HG02981 (cell line): ENCODE results near the gene GSG1L.

Source experiments
- ATAC-seq: cut with Tn5 transposase; IDR thresholded peaks from one replicate; pipeline ENCODE4 v1.9.1; 2021; ENCODE audit warnings: mild to moderate bottlenecking, moderate library complexity; ENCODE audit not compliant: unreplicated experiment

Gene GSG1L

DNA sequence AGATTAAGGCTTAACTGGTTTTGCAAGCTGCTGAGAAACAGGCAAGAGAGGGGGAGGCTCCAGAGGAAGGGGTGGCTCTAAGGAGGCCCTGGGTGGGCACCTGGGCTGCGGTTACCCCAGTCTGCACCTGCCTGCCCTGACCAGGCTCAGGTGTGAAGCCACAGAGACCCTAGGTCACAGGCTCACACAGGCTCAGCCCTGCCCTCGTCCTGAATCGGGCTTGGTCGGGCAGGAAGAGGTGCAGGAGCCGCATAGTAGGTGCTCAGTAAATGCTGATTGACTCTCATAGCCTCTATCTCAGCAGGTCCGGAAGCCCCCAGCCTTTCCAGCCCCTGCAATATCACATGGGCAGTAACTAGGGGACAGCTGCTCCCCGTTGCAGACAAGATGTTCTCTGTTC, 203.4 kb downstream of the GSG1L start:
- no peak for ATAC-seq

DNA sequence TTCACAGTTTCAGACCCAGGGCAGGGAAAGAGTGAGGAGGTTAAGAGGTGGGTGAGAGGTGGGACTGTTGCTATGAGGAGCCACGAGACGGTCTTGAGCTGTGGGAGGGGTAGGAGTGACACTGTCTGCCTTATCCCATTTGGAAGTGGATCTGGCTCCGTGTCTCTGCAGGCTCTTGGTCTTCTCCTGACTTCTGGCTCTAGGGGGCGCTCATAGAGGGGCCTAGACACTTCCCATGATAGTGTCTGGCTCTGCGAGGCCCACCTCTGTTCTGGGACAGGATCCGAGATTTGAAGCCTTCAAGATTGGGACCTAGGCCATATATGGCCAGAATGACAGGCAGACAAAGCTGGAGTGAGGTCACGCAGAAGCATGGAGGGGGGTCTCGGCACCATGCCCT, 204.5 kb downstream of the GSG1L start:
- no peak for ATAC-seq

DNA sequence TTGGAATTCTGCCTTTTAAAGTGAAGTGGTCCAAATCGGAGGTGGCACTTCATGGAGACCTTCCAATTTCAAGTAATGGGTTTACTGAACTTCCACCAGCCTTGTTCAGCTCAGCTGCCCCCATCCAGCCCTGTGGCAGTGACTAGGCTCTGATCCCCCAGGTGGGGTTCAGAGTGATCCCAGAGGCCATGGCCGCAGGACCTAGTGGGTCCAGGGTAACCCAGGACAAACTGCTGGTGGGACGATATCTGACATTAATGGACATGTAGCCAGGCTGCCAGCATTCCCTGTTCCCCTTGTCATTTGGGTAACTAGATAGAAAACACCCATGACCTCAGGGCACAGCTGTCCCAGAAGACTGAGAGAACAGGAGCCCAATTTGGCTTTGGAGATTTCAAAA, 209.9 kb downstream of the GSG1L start:
- ATAC-seq, result no peak

DNA sequence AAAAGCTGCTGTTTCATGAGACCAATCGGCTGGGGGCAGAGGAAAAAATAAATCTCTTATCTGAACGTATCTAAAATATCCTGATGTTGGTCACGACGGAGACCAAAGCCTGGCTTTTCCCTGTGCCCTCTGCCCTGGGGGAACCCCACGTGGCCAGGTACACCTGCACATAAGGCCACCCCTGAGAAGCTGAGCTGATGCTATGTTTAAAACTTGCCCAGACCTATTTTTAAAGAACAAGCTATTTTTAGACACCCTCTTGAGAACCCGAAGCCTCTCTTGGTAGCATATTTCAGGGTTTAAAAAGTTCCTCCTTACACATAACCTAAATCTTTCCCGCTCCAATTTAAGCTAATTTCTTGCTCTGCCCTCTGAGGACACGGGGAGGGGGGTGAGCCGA, 210.4 kb downstream of the GSG1L start:
- no peak for ATAC-seq

DNA sequence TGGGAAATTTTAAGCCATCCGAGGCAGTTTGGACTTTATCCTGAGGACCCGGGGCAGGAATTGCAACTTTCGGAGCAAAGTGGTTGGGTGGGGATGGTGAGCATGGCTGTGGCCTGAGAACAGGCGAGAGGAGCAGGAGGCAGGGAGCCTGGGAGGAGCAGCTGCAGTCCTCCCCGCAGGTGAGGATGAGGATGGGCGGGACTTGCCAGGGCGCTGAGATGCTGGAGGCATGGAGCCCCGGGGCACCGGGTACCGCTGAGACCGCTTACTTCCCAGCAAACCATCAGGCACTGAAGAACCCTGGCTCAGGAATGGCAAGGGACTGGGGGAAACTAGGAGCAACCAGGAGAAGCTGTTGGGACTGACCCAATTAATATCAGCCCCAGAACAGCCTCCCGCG, 210.8 kb downstream of the GSG1L start:
- no peak for ATAC-seq

DNA sequence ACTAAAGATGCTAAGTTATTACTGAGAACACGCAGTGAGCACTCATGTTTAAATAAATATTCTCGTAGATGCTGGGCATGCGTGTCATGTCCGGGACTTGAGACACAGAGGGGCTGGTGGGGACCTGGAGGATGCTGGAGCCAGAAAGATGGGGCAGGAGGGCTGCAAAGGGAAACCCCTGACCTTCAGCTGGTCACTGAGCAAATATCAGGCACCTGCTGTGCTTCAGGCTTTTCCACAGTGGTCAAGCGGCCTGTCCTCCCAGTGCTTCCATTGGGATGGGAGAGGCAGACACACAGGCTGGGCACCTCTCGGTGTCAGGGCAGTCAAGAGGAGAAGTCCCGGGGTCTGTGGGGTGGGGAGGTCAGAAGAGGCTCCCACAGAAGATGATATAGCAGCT, 211.4 kb downstream of the GSG1L start:
- no peak for ATAC-seq

DNA sequence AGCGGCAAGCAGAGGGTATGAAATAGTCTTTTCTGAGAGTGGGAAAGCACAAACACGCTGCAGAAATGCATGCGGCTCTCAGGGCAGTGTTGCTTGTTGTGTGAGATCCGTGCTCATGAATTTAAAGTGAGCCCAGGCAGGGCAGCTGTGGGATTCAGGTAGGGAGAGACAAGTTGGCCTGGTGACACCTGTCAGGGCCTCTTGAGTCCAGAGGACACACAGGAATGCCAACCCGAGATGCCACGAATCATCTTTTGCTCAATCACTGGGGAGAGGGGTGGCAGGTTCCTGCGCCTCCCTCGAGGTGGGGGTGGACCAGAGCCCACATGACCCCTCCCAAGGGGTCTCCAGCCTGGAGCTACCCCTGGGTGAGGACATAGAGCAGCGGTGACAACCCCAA, 211.9 kb downstream of the GSG1L start:
- no peak for ATAC-seq

DNA sequence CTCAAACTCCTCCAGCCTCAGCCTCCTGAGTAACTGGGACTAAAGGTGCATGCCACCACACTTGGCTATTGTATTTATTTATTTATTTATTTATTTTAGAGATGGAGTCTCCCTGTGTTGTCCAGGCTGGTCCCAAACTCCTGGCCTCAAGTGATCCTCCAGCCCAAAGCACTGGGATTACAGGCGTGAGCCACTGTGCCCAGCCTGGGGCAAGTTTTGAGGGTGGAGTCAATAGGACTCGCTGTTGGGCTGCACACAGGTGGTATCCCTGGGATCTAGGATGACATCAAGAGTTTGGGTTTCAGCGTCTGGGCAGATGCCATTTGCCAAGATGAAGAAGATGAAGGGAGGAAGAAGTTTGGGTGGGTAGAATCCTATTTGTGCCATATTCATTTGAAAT, 213.9 kb downstream of the GSG1L start:
- no peak for ATAC-seq

DNA sequence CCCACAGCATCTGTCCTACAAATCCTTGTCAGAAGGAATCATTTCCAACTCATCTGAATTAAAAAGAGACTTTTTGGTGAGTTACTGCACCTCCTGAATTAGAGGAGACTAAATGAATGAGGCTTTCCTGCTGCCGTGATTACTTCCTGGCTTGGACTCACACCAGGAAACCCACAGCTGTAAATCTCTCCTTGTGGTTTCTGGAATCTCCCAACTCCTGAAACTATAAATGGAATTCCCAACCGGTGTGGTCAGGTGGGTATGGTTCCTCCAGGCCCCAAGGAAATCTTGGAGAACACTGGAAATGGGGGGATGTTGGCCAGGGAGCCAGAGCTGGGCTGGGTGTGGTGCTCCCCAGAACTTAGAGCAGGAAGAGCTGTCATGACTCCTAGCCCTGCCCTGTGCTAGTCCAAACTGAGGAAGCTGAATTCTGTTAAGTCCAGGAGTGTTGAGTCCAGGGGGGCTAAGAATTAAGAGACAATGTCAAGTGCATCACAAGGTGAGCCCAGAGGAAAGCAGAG, 216.4 kb downstream of the GSG1L start:
- ATAC-seq, result no peak

DNA sequence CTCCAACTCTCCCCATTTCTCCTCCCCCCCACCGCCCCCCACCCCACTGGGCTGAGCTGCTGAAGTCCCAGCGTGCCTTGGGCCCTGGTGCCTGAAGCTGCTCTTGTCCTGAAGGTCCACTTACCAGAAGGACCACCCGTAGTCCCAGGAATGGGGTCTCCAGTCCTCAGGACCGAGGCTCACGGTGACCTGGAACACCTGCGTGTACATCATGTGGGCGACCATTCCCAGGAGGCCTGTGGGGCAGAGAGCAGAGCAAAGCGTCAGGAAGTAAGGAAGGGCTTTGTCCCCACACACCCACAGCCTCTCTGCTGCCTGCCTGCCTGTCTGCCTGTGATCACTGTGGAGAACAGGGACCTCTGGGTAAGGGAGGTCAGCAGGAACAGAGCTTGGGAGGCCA, 218.7 kb downstream of the GSG1L start:
- no peak for ATAC-seq

DNA sequence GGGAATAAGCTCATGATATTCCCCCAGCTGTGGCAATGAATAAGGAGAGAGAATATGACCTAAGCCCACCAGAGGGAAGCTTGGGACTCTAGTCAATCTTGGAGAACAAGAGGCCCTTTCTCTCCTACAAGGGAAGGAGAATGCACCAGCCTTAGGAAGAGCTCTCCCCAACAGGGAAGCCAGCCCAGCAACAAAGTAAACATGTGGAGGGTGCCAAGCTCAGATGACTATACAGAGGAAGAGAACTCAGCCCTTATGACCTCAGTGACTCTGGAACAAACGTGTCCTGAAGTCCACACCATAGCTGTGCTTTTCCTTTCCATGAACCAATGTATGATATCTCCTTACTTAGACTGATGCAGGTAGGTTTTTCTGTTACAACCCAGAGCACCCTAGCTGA, 219.7 kb downstream of the GSG1L start:
- ATAC-seq, result no peak

DNA sequence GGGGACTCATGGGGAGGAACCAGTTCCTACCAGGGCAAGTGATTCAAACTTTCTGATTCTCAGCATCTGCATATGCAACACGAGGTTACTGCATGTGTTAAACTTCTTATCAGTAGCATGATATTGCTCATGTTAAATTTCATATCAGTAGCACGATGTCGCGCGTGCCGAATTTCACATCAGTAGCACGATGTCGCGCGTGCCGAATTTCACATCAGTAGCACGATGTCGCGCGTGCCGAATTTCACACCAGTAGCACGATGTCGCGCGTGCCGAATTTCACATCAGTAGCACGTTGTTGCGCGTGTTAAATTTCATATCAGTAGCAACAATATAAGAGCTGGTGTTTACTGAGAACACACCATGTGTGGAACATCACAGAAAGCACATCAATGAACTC, 221.6 kb downstream of the GSG1L start:
- no peak for ATAC-seq

DNA sequence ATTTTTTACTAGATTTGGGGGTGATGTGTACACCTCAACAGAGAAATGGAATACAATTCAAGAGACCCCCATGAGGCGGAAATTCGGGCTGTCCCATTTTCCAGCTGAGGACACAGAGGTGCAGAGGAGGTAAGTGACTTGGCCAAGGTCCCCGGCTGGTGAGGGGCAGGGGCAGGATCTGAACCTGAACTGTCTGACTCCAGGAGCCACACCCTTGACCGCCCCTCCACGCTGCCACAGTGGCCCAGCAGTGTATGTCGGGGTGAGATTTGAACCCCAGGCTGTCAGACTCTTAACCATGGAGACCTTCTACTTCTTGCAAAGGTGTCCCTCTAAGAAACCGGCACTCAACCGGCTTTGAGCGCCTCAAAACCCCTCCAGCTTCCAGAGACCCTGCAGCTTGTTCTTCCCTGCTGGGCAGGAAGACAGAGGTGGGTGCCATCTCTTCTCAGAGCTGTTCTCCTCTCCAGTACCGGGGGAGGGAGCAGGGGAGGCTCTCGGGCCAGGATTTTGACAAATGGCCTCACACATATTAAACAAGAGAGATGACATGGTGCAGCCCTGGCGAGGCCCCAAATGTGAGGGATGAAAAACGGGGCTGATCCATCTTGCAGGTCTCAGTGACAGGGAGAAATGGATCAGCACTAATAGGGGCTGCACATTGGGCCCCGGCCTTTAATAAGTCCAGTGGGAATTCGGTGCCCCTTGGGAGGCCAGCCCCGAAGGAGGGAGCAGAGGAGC, 222.3 kb downstream of the GSG1L start:
- ATAC-seq, result no peak

DNA sequence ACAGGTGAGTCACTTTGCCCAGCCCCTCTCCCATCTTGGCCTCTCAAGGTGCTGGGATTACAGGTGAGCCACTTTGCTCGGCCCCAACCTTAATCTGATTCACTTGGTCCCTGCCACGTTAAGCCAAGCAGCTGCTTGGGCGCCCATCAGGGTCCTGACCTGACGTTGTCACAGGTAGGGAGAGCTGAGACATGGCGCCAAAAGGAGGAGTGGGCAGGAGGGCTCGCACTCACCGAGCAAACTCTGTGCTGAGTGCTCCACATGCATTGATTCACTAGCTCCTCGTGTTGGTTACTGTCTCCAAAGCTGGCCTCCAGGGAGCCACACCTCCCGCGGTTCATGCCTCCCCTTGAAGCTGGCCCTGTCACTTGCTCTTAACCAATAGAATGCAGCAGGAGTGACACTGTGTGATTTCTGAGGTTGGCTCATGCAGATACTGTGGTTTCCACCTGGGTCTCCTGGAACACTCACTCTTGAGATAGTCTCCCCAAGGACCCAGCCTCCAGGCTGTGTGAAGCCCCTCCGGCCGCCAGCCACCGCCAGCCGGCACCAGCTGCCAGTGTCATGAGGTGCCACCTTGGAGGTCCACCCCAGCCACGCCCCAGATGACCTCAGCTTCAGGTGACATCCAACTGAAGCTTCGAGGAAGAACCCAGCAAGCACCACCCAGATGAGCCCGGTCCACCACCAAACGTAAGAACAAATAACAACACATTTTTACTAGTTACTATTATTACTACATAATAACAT, 223.0 kb downstream of the GSG1L start:
- no peak for ATAC-seq

DNA sequence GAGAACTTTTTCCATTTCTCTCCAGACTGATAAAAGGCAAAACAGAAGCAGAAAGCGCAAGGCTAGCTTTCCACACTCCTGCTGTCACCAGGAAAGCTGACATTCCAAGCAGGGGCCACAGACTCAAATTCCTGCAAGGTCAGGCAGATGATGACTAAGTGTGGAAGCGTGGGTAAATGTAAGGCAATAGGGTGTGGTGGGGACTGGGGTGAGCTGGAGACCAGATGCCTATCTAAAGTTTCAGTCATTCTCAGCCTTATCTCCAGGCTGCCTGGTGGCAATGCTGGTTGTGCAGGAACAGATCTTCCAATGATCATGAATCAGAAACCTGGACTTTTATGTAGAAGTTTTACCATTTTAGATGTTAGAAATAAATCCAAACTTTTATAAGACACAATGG, 224.1 kb downstream of the GSG1L start:
- ATAC-seq, result no peak

DNA sequence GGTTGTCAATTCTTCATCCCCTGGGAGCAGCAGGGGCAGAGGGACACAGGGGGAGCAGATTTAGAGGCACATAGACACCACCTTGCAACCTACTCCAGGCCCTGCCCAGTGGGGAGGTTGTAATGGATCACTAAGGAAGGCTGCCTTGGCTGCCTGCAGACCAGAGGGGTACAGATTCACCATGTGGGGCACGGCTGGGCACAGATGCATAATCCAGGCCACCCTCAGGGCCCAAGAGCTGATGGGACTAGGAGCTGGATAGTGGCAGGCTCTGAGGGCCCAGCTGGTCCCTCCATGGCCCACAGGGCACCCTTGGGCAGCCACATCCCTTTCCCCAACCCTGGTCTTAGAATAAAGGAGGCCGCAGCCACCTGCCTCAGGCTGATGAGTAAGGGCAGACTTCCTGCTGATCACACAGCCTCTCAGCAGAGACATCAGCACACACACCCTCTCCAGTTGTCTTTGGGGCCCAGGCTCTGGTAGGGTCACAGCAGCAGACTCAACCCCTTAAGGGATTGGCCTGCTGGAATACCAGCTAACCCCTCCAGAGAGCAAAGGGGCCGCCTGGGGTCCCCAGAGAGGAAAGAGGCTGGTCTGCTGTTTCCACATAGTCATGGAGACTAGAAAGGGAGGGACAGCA, 224.9 kb downstream of the GSG1L start:
- ATAC-seq, result no peak

DNA sequence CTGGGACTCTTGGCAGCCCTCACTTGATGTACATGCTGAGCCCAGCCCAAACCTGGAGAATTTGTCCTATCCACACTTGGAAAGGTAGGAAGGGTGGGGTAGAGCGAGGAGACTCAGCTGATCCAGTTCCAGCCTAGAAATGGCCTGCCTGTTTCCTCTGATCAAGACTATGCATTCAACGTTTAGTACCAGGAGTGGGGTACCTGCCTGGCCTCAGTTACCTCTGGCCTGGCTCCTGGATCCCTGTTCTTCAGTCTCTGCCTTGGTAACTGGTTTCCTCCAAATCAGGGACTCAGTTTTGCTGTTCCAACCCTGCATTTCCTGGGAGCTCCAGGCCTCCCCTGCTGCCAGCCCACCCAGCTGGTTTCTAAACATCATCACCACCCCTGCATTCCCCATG, 233.5 kb downstream of the GSG1L start:
- ATAC-seq, result no peak

DNA sequence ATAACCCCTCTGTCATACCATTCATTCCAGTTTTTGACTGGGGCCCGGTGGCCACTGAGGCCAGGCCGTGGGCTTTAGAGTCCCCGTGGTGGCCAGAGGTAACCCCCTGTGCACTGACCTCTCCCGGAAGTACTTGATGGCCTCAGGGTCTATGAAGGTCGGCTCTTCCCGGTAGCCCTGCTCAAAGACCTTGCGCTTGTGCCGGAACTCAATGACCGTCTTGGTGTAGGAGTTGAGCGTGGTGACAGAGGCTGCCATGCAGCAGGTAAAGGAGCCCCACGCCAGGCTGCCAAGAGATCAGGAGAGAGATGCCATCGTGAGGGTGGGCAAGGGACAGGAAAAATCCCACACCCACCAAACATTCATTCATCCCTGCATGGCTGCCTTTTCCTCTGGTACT, 234.8 kb downstream of the GSG1L start:
- no peak for ATAC-seq

DNA sequence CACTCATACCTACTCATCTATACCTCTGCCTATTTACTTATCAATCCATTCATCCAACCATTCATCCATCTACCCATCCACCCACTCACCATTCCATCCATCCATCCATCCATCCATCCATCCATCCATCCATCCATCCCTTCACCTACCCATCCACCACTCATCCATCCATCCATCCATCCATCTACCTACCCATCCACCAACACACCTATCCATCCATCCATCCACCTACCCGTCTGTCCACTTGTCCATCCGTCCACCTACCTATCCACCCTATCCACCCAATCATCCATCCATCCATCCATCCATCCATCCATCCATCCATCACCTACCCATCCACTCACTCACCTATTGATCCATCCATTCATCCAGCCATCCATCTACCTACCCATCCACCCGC, 235.7 kb downstream of the GSG1L start:
- ATAC-seq, result no peak

DNA sequence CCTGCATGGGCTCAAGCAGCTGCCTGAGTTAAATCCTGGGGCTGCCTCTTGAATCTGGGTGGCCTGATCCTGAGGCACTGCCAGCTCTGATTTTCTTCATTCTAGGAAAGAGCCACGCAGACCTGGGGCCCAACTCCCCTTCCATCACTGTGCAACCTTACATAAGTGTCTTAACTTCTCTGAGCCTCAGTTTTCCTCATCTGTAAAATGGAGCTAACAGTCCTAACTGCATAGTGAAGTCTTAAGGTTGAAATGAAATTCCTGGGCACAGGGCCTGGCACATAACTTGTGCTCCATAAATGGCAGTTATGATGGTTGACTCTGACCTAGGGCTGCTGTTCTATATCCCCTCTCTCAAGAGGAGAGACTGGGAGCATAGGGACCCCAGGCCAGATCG, 236.6 kb downstream of the GSG1L start:
- no peak for ATAC-seq

DNA sequence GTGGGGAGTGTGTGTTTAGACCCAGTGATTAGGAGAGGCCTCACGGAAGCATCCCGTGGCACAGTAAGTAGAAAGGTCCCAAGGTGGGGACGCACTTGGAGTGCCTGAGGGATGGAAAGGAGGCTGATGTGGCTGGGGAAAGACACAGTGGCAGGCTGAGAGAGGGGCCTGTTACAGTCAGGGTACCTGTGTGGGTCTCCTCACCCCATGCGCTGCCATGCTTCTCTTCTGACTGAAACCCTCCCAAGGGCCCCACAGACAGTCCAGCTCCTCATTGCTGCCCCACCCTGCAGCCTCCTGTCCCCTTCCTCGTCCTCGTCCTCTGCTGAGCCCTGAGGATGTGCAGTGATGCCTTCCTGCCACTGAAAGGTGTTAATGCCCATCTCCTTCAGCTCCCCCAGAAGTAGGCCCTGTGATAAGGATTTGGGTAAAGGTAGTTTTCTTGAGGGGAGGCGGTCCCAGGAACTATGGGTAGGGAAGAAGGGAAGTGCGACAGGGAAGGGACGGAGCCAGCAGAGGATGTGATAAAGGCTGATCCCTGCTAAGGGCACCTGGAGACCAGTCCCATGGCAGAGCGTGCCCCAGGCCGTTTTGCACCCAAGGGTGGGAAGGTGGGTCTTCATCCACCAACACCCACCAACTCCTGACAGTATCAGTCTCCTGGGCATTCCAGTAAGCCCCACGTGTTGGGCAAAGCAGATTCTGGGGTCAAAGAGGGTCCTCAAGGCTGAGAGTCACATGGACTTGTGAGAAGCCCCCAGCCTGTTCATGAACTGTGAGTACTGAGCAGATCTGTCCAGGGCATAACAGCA, 237.2 kb downstream of the GSG1L start:
- ATAC-seq, result no peak
